Adrenal gland (tissue), 5 donors: ENCODE data around the gene HCAR2.

Source experiments
- CTCF ChIP-seq, 6 experiments: fragments of 450-650 bp in 4 of 6; fragments of 200-600 bp in 2 of 6; sonication (generic) in 1 of 6; IDR thresholded peaks; 1 replicate in 5 of 6; 2 replicates in 1 of 6; pipeline versions ENCODE4 v1.5.1 to v1.8.0; 2016 to 2021; ENCODE audit warnings: antibody characterized with exemption in 6 of 6, mild to moderate bottlenecking in 2 of 6, moderate library complexity in 1 of 6
- POLR2A ChIP-seq, 2 donors: fragments of 450-650 bp; IDR thresholded peaks; one replicate each; pipeline ENCODE4 v1.6.1; 2017; ENCODE audit warnings: antibody characterized with exemption in 2 of 2, mild to moderate bottlenecking in 2 of 2, moderate library complexity in 1 of 2
- donor health status: DM: no; HTN: no; CAD: no.

- TF ChIP-seq POLR2A (IDR thresholded peaks at IDR 0.05) (no peak), CTCF (IDR thresholded peaks at IDR 0.05) (no peak)
Observed at GRCh38 chr12:122665759-122666158, 37.4 kb downstream of the HCAR2 start.
